SU-DHL-6 (cell line): ENCODE results near the gene TBL3.

Experiments
- CTCF ChIP-seq: fragments of 200-600 bp; sonication (generic); IDR thresholded peaks from one replicate; pipeline ENCODE4 v1.5.1; 2017; ENCODE audit warnings: antibody characterized with exemption, mild to moderate bottlenecking, low read length, moderate library complexity; ENCODE audit not compliant: insufficient read depth, poor library complexity, severe bottlenecking
- EZH2phosphoT487 ChIP-seq: fragments of 200-600 bp; sonication (generic), shearing (Covaris generic); conservative IDR thresholded peaks from 2 replicates; pipeline ENCODE4 v1.6.1; 2018; ENCODE audit warnings: mild to moderate bottlenecking, antibody characterized with exemption, low read length, moderate library complexity, mixed read lengths

- TF ChIP-seq CTCF, result no peak
- TF ChIP-seq EZH2phosphoT487, result no peak
These were observed 11.2 kb downstream of the TBL3 start for GRCh38 chr16:1982991-1983543.
